ENCODE results near the gene NCK2.

GRCh38 chr2:105895990-105896764, 151.5 kb downstream of the NCK2 start:
- TF ChIP-seq, protein P1, sequence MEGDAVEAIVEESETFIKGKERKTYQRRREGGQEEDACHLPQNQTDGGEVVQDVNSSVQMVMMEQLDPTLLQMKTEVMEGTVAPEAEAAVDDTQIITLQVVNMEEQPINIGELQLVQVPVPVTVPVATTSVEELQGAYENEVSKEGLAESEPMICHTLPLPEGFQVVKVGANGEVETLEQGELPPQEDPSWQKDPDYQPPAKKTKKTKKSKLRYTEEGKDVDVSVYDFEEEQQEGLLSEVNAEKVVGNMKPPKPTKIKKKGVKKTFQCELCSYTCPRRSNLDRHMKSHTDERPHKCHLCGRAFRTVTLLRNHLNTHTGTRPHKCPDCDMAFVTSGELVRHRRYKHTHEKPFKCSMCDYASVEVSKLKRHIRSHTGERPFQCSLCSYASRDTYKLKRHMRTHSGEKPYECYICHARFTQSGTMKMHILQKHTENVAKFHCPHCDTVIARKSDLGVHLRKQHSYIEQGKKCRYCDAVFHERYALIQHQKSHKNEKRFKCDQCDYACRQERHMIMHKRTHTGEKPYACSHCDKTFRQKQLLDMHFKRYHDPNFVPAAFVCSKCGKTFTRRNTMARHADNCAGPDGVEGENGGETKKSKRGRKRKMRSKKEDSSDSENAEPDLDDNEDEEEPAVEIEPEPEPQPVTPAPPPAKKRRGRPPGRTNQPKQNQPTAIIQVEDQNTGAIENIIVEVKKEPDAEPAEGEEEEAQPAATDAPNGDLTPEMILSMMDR (IDR thresholded peaks at IDR 0.05): no peak
- no peak for TF ChIP-seq POLR2A (IDR thresholded peaks at IDR 0.05)

Data from prostate gland (tissue), 2 donors.